ENCODE measurements around the gene CACHD1.

GRCh38 chr1:64499966-64500365, 30.0 kb downstream of the CACHD1 start:
- TF ChIP-seq POLR2A (IDR thresholded peaks at IDR 0.05; ENCODE audit: low read length) (no peak), GATA1 (IDR thresholded peaks at IDR 0.05; ENCODE audit: low read depth, low read length) (no peak)

Data from erythroblast (primary cell).